Mucosa of rectum (tissue), 2 donors: Measurements from ENCODE around the gene UFSP2.
A peak's percentile ranks its signal among the peaks of the same experiment; 100 is the strongest.

Experiments used
- H3K27ac ChIP-seq, 2 donors: one replicate each; pipeline ENCODE4 v1.7.0; 2013; ENCODE audit warnings: inconsistent platforms in 2 of 2, low read depth in 2 of 2, low read length in 2 of 2
- H3K27me3 ChIP-seq, 2 donors: one replicate each; pipeline ENCODE4 v1.7.0; 2013; ENCODE audit warnings: low read length in 2 of 2; ENCODE audit not compliant: control insufficient read depth in 2 of 2, insufficient read depth in 2 of 2
- H3K36me3 ChIP-seq, 2 donors: one replicate each; pipeline ENCODE4 v1.7.0; 2013; ENCODE audit warnings: low read length in 2 of 2; ENCODE audit not compliant: control insufficient read depth in 2 of 2, insufficient read depth in 2 of 2
- H3K4me1 ChIP-seq, 2 donors: one replicate each; pipeline ENCODE4 v1.7.0; 2013; ENCODE audit warnings: low read length in 2 of 2, mild to moderate bottlenecking in 1 of 2; ENCODE audit not compliant: control insufficient read depth in 2 of 2, insufficient read depth in 2 of 2
- H3K4me3 ChIP-seq, 2 donors: one replicate each; pipeline ENCODE4 v1.7.0; 2013; ENCODE audit warnings: low read length in 2 of 2
- H3K9ac ChIP-seq, 2 donors: one replicate each; pipeline ENCODE4 v1.7.0; 2013; ENCODE audit warnings: low read length in 2 of 2, low read depth in 1 of 2, mild to moderate bottlenecking in 1 of 2
- H3K9me3 ChIP-seq, 2 donors: one replicate each; pipeline ENCODE4 v1.7.0; 2013; ENCODE audit warnings: low read length in 2 of 2; ENCODE audit not compliant: control insufficient read depth in 2 of 2
- donor health status: healthy.
- donor health status: Normal muscosa, but diverticular disease.

Gene UFSP2

DNA sequence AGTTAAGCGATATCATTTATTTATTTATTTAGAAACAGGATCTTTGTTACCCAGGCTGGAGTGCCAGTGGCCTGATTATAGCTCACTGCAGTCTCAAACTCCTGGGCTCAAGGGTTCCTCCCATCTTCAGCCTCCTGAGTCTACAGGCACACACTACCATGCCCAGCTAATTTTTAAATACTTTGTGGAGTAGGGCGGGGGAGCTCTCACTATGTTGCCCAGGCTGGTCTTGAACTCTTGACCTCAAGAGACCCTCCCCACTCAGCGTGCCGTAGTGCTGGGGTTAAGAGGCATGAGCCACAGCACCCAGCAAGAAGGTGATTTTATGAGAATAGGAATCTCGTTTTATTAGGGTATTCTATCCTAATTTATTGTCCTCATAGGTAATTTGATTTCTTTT is 3.9 kb upstream of the UFSP2 start:
- H3K27ac ChIP-seq: no peak overlapping the region
- no peak overlapping the region for H3K9ac ChIP-seq
- H3K9me3 ChIP-seq: no peaks in the 10 kb centered on the region
- no peaks in the 10 kb centered on the region for H3K36me3 ChIP-seq
- no peak overlapping the region for H3K4me3 ChIP-seq
- peaks cover 8 to 11% of the 10 kb centered on the region in 2 donors for H3K4me1 ChIP-seq
- no peaks in the 10 kb centered on the region for H3K27me3 ChIP-seq

DNA sequence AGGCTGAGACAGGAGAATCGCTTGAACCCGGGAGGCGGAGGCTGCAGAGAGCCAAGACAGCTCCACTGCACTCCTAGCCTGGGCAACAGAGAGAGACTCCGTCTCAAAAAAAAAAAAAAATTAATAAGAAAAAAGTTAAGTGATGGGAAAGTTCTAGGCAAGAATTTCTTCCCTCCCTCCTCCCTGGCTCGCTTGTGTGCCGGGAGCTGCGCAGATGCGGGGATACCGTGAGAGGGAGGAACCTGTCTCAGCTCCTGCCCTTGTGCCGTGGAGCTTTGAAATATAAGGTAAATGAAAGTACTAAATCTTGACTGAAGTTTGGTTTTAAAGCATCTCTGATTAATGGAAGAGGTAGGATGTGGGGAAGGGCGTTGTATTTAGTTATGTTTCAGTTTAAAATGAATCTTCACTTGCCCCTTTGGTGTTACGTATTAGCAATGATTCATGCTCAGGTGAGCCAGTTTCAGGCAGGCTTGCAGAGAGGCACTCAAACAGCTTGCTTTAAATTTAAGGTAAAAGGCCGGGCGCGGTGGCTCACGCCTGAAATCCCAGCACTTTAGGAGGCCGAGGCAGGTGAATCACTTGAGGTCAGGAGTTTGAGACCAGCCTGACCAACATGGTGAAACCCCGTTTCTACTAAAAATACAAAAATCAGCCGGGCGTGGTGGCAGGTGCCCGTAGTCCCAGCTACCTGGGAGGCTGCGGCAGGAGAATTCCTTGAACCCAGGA is 1.4 kb upstream of the UFSP2 start:
- Histone ChIP-seq H3K9ac (no peak overlapping the region), H3K27ac (no peak overlapping the region), H3K4me3 (no peak overlapping the region), H3K27me3 (no peaks in the 10 kb centered on the region), H3K36me3 (peaks cover 0 to 1% of the 10 kb centered on the region in 2 donors), H3K9me3 (no peaks in the 10 kb centered on the region), H3K4me1 (peaks cover 9 to 12% of the 10 kb centered on the region in 2 donors)

DNA sequence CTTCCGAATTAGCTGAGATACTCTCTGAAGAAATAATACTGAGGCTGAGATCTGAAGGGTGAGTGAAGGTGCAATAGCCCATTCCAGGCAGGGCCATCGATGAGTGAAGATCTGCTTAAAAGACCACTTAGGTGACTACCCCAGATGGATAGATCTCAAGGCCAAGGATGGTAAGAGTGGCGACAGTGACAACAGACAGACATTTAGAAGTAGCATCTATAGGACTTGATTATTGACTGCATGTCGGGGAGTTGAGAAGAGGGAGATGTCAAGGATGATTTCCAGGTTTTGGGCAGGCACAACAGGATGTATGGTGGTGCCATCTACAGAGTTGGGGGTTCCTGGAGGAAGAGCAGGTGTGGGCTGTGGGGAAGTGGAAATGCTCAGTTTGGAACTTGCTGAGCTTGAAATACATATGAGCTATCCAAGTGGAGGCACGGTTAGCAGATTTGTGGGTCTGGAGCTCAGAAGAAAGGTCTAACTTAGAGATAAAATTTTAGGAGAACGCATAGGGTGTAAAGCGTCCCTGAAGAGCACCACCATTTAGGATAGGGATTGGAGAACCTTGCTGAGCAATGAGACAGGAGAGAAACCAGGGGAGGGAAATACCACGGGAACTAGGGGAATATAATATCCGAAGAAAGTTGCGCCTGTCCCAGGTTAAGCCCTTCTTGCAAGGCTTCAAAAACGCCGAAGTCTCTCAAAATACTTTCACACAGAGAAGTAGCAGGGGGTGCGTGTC is 688 bp downstream of the UFSP2 start:
- Histone ChIP-seq H3K9ac (peak overlapping the region; percentile 90 to 99), H3K4me1 (peaks cover 9 to 12% of the 10 kb centered on the region in 2 donors), H3K36me3 (peaks cover 0 to 5% of the 10 kb centered on the region in 2 donors), H3K4me3 (peak overlapping the region; percentile 91 to 96), H3K27me3 (no peaks in the 10 kb centered on the region), H3K27ac (peak overlapping the region; percentile 88 to 95), H3K9me3 (no peaks in the 10 kb centered on the region)

DNA sequence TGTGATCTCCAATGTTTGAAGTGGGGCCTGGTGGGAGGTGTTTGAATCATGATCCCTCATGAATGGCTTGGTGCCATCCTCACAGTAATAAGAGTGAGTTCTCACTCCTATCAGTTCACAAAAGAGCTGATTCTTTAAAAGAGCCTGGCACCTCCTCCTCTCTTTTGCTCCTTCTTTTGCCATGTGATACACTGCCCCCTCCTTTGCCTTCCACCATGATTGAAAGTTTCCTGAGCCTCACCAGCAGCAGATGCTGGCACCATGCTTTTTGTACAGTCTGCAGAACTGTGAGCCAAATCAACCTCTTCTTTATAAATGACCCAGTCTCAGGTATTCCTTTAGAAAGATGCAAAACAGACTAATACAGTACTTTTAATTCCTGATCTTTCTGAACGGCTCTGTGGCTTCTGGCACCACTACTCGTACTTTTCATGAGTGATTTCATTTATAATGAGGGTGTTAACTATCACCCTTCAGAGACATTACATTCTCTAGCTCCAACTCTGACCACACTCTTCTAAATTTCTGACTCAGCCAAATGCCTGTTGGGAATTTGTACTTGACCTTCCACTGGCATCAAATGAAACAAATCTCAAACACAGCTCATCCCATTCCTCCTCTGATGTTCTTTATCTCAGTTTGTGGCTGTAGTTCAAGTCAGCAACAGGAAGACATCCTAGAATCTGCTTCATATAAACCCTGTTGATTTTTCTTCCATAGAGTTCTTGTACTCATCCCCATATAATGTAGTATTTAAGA is 4.2 kb downstream of the UFSP2 start:
- no peak overlapping the region for H3K9ac ChIP-seq
- H3K9me3 ChIP-seq: no peaks in the 10 kb centered on the region
- no peaks in the 10 kb centered on the region for H3K27me3 ChIP-seq
- no peak overlapping the region for H3K27ac ChIP-seq
- peaks cover 9 to 12% of the 10 kb centered on the region in 2 donors for H3K4me1 ChIP-seq
- H3K4me3 ChIP-seq: no peak overlapping the region
- H3K36me3 ChIP-seq: peaks cover 11 to 12% of the 10 kb centered on the region in 2 donors

DNA sequence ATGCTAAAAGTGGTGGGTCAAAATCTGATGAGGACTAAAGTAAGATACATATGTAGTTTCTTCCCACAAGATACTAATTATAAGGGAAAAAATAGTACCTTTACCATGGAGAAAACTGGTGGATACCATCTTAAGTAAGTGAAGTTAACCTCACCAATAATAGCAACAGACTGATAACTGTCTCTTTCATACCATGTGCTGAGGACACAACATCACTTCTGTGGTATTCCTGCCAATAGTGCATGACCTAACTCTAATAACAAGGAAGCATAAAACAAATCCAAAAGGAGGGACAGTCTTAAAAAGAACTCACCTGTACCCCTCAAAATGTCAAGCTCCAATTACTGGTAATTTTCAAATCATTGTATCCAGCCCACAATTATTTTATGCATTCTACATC is 8.8 kb downstream of the UFSP2 start:
- Histone ChIP-seq H3K4me3 (no peak overlapping the region), H3K4me1 (no peaks in the 10 kb centered on the region), H3K9me3 (no peaks in the 10 kb centered on the region), H3K27ac (no peak overlapping the region), H3K36me3 (peaks cover 32 to 38% of the 10 kb centered on the region in 2 donors), H3K9ac (no peak overlapping the region), H3K27me3 (no peaks in the 10 kb centered on the region)

DNA sequence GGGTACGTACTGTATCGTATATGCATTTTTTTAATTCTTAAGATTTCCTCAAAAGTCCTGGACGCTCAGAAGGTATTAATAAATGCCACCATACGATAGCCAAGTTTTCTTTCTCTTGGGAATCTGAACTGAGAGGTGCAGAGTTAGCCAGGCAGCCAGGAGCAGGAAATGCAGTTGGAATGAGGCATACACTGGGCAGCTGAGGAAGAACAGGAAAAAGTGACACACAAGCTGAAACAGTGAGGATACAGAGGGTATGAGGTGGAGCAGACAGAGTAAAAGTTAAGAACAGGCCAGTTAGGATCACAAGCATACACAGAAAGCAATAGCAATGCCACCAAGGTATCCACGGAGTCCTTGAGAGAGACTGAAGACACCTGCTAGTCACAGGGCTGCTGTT is 13.4 kb downstream of the UFSP2 start:
- H3K4me3 ChIP-seq: no peak overlapping the region
- no peaks in the 10 kb centered on the region for H3K9me3 ChIP-seq
- no peak overlapping the region for H3K27ac ChIP-seq
- H3K9ac ChIP-seq: no peak overlapping the region
- H3K27me3 ChIP-seq: no peaks in the 10 kb centered on the region
- H3K4me1 ChIP-seq: peaks cover 0 to 3% of the 10 kb centered on the region in 2 donors
- H3K36me3 ChIP-seq: peaks cover 43 to 47% of the 10 kb centered on the region in 2 donors

DNA sequence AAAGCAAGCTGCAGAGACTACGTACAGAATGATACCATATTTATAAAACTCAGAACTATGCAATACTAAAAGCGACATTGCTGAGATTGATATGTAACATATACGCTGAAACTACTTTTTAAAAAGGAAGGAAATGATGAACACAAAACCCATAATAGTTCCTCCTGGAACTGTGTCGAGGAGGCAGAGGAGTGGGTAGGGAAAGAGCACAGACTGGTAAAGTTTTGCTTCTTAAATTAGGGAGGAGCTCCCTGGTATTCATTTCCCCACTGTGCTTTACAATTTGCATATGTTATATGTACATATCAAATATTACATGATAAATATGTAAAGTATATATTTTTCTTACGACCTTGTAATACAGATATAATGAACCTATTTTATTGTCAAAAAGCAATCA is 13.9 kb downstream of the UFSP2 start:
- H3K27me3 ChIP-seq: no peaks in the 10 kb centered on the region
- H3K4me1 ChIP-seq: peaks cover 0 to 3% of the 10 kb centered on the region in 2 donors
- no peak overlapping the region for H3K27ac ChIP-seq
- no peaks in the 10 kb centered on the region for H3K9me3 ChIP-seq
- H3K9ac ChIP-seq: no peak overlapping the region
- H3K36me3 ChIP-seq: peaks cover 39 to 42% of the 10 kb centered on the region in 2 donors
- H3K4me3 ChIP-seq: no peak overlapping the region

DNA sequence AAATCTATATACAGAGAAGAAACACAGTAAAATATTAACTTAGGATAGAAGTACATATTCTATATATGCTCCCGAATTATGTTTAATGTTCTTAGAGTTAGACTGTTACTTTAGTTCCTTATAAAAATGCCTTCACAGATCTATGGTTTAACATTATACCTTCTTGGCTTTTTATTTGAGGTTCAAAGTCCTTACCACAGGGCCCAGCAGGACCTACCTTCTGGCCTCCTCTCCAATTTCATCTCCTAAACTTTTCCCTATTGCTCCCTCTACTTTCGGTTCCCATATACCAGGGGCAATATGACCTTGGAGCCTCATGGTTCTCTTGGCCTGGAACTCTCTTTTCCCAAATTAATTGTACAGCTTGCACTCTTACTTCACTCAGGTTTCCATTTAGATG is 17.3 kb downstream of the UFSP2 start:
- Histone ChIP-seq H3K4me1 (peaks cover 0 to 3% of the 10 kb centered on the region in 2 donors), H3K36me3 (peaks cover 34 to 36% of the 10 kb centered on the region in 2 donors), H3K9ac (no peak overlapping the region), H3K4me3 (no peak overlapping the region), H3K27me3 (no peaks in the 10 kb centered on the region), H3K27ac (no peak overlapping the region), H3K9me3 (no peaks in the 10 kb centered on the region)

DNA sequence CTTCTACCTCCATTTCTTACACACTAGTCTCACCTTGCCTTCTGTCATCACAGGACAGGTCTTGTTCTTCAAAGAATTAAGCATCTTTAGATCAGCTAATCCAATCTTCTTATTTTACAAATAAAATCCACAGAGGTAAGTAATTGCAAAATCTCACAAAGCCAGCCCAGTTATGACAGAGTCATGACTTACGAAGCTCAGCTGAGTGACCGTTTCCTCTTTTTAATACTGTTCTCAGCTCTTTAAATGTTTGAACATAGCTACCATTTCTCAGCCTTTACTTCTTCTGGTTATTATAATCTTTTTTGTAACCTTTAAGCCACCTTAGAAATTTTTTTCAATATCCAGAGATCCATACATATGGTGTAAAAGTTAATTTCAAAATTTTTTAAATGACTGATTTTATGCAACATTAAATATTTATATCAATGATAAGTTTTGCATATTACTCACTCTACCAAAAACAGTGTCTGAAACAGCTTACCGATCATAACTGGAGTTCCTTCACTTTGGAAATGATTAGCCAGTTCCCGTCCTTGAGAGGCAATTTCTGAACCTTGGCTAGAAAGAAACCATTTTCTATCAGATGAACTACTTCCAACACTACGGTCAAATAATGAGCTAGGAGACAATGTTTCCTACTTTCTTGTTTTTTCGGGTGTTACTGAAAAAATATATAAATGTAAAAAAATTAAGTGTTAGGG is 20.3 kb downstream of the UFSP2 start:
- Histone ChIP-seq H3K4me3 (no peak overlapping the region), H3K9me3 (no peaks in the 10 kb centered on the region), H3K27ac (no peak overlapping the region), H3K9ac (no peak overlapping the region), H3K27me3 (no peaks in the 10 kb centered on the region), H3K36me3 (peaks cover 34 to 46% of the 10 kb centered on the region in 2 donors), H3K4me1 (peaks cover 0 to 3% of the 10 kb centered on the region in 2 donors)
